ENCODE data around the gene TRIM17. TPM values are rescaled to one million over a fixed set of nuclear protein-coding genes. Genes with fewer than 3 reads are reported as not detected.

TRIM17 gene
- total and polyA plus RNA-seq, 9 of the 15 experiments (the other 6 are each of a cell fraction or from before 2014, with no cell fraction given), result not detected

GRCh38 chr1:228459091-228459993 is 42.7 kb upstream of the TRIM17 start (continued):
- TF ChIP-seq ZNF3 (CRISPR knock-in tag; IDR thresholded peaks at IDR 0.05) (no peak), ZNF644 (tag; IDR thresholded peaks at IDR 0.05; ENCODE audit: low read depth) (no peak), SETDB1 (IDR thresholded peaks at IDR 0.05; ENCODE audit: low read length) (no peak), HINFP (tag; conservative IDR thresholded peaks at IDR 0.05; ENCODE audit: low read depth) (no peak), GTF2F1 (IDR thresholded peaks at IDR 0.05; ENCODE audit: low read depth, low read length) (no peak), MAFG (tag; conservative IDR thresholded peaks at IDR 0.05) (no peak), RHOXF2B (CRISPR knock-in tag; conservative IDR thresholded peaks at IDR 0.05) (no peak), DIDO1 (tag; IDR thresholded peaks at IDR 0.05; ENCODE audit: low read depth) (no peak), SIRT6 (IDR thresholded peaks at IDR 0.05; ENCODE audit: low read depth, low read length) (no peak), BRF1 (IDR thresholded peaks at IDR 0.05; ENCODE audit: borderline replicate concordance, extremely low read depth, insufficient read length) (no peak), ESRRB (CRISPR knock-in tag; IDR thresholded peaks at IDR 0.05; ENCODE audit: borderline replicate concordance) (no peak), BRD4 (IDR thresholded peaks at IDR 0.05) (no peak), HOMEZ (CRISPR knock-in tag; IDR thresholded peaks at IDR 0.05) (no peak), ID3 (CRISPR knock-in tag; IDR thresholded peaks at IDR 0.05) (no peak), ID3 (tag; IDR thresholded peaks at IDR 0.05) (no peak), RFX1 (IDR thresholded peaks at IDR 0.05) (no peak), ZNF764 (CRISPR knock-in tag; IDR thresholded peaks at IDR 0.05; ENCODE audit: low read depth) (no peak), KAT8 (IDR thresholded peaks at IDR 0.05; ENCODE audit: low read depth) (no peak), HDAC8 (tag; IDR thresholded peaks at IDR 0.05) (no peak), GATA2 (CRISPR knock-in tag; IDR thresholded peaks at IDR 0.05) (no peak), CBX8 (IDR thresholded peaks at IDR 0.05; ENCODE audit: borderline replicate concordance, extremely low read depth, low read depth, low read length, poor library complexity, severe bottlenecking) (no peak), KDM5B (IDR thresholded peaks at IDR 0.05; ENCODE audit: insufficient replicate concordance, low read depth, low read length) (peak; percentile 37), TOE1 (IDR thresholded peaks at IDR 0.05; ENCODE audit: borderline replicate concordance) (peak; percentile 25; the same call in 1 of the 2 replicates), TOE1 (CRISPR knock-in tag; IDR thresholded peaks at IDR 0.05; ENCODE audit: borderline replicate concordance, low read depth) (no peak), MAX (CRISPR knock-in tag; IDR thresholded peaks at IDR 0.05) (0 out of 2 replicates have a peak, but pooled peaks have one; percentile 52)

All from K562 (cell line).